Measurements from ENCODE around the gene ZFHX3. TPM values are rescaled to one million over a fixed set of nuclear protein-coding genes. Genes with fewer than 3 reads are reported as not detected.

The ZFHX3 gene
- total and polyA plus RNA-seq, 2 donors (not counting 1 experiment from before 2014, with no cell fraction given), result 0.54 to 6.6 TPM

GRCh38 chr16:73037845-73038570 lies 9.9 kb downstream of the ZFHX3 start:
- intact Hi-C loops (cut with micrococcal nuclease), result no loop called here
- 77% methylated on average over 8 of the region's 14 CpGs for WGBS (ENCODE audit: insufficient coverage)
- H4K20me1 ChIP-seq (ENCODE audit: control insufficient read depth, insufficient read depth, low read length, poor library complexity, severe bottlenecking), result no peaks in the 10 kb centered on the region
- H3K9me3 ChIP-seq (ENCODE audit: control extremely low read depth in 1 of 3, control insufficient read depth in 2 of 3, insufficient read depth in 1 of 3, low read length in 2 of 3), result no peaks in the 10 kb centered on the region
- H3K4me3 Mint-ChIP-seq, result no peak overlapping the region
- peaks cover 24% of the 10 kb centered on the region for H3K4me1 Mint-ChIP-seq
- no peak for TF ChIP-seq EZH2 (IDR thresholded peaks at IDR 0.05; ENCODE audit: borderline replicate concordance, insufficient read depth, low read depth, low read length, poor library complexity, severe bottlenecking)
- TF ChIP-seq, protein P1, sequence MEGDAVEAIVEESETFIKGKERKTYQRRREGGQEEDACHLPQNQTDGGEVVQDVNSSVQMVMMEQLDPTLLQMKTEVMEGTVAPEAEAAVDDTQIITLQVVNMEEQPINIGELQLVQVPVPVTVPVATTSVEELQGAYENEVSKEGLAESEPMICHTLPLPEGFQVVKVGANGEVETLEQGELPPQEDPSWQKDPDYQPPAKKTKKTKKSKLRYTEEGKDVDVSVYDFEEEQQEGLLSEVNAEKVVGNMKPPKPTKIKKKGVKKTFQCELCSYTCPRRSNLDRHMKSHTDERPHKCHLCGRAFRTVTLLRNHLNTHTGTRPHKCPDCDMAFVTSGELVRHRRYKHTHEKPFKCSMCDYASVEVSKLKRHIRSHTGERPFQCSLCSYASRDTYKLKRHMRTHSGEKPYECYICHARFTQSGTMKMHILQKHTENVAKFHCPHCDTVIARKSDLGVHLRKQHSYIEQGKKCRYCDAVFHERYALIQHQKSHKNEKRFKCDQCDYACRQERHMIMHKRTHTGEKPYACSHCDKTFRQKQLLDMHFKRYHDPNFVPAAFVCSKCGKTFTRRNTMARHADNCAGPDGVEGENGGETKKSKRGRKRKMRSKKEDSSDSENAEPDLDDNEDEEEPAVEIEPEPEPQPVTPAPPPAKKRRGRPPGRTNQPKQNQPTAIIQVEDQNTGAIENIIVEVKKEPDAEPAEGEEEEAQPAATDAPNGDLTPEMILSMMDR (IDR thresholded peaks at IDR 0.05), result no peak
- ChIA-PET CTCF (interaction anchor here (1.0 kb wide), 1 partner anchor 12 kb away, joined by 3 read pairs; no protein-coding TSS in a partner anchor), POLR2A (interaction anchor here (1.1 kb wide), 1 partner anchor 10 kb away, joined by 3 read pairs; the partner anchor contains the start of gene ZFHX3)
- no peak overlapping the region for H3K4me2 ChIP-seq (replicated peaks; ENCODE audit: low read depth, low read length, poor library complexity, severe bottlenecking)
- no peak for ATAC-seq (ENCODE audit: low read depth)
- H2AFZ ChIP-seq (ENCODE audit: insufficient read depth, low read depth, low read length, poor library complexity, severe bottlenecking), result no peak overlapping the region
- H3K79me2 ChIP-seq (ENCODE audit: control insufficient read depth, insufficient read depth, low read length), result no peaks in the 10 kb centered on the region
- H3K36me3 ChIP-seq (replicated peaks in 1 of 2; ENCODE audit: control extremely low read depth in 1 of 2, control insufficient read depth in 1 of 2, extremely low read depth in 1 of 2, insufficient read depth in 2 of 2, low read length in 1 of 2), result no peaks in the 10 kb centered on the region
- H3K9me3 Mint-ChIP-seq (ENCODE audit: insufficient read depth), result no peaks in the 10 kb centered on the region
- H3K27me3 Mint-ChIP-seq, result peaks cover 18% of the 10 kb centered on the region
- H3K4me1 ChIP-seq (ENCODE audit: control insufficient read depth in 2 of 2, insufficient read depth in 2 of 2, low read length in 2 of 2), result peaks cover 20 to 26% of the 10 kb centered on the region in 2 donors
- no peak overlapping the region for H3K27ac Mint-ChIP-seq
- no peak overlapping the region for H3K27ac ChIP-seq (ENCODE audit: low read length in 2 of 2)
- peaks cover 0 to 10% (median 2%) of the 10 kb centered on the region in 4 experiments for H3K27me3 ChIP-seq (replicated peaks in 1 of 4; ENCODE audit: control extremely low read depth in 1 of 4, control insufficient read depth in 3 of 4, insufficient read depth in 4 of 4, low read length in 3 of 4)
- no peak overlapping the region for H3K4me3 ChIP-seq (ENCODE audit: control extremely low read depth in 1 of 5, extremely low read depth in 1 of 5, insufficient read depth in 1 of 5, low read depth in 2 of 5, low read length in 4 of 5)
- no peak for DNase-seq
- no peak overlapping the region for H3K9ac ChIP-seq (ENCODE audit: low read length)

DNA sequence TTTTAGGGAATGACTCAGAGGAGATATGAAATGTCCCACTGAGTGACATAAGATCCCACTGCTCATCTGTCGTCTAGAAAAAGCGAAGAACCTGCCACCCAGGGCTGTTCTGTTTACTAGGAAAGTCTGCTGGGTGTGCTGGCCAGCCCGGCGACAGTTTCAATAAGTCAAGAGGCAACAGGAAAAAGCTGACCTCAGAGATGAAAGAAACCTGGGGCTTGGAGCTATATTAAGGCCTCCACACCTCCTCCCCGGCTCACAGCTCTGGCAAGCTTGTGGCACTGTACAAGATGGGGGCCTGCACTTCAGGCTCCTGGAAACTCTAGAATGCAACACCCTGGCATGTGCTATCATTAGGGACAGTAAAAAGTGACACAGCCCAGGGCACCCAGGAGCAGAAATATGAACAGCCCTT lies 10.6 kb downstream of the ZFHX3 start:
- POLR2A ChIA-PET, result no interaction called here

More for the DNA sequence above, 10.6 kb downstream of the ZFHX3 start:
- Histone ChIP-seq H3K4me3 (ENCODE audit: control extremely low read depth in 1 of 5, extremely low read depth in 1 of 5, insufficient read depth in 1 of 5, low read depth in 2 of 5, low read length in 4 of 5) (no peak overlapping the region), H3K9ac (ENCODE audit: low read length) (no peak overlapping the region), H3K79me2 (ENCODE audit: control insufficient read depth, insufficient read depth, low read length) (no peaks in the 10 kb centered on the region), H3K4me2 (replicated peaks; ENCODE audit: low read depth, low read length, poor library complexity, severe bottlenecking) (no peak overlapping the region), H3K4me1 (ENCODE audit: control insufficient read depth in 2 of 2, insufficient read depth in 2 of 2, low read length in 2 of 2) (peaks cover 22 to 32% of the 10 kb centered on the region in 2 donors), H3K27ac (ENCODE audit: low read length in 2 of 2) (no peak overlapping the region), H3K9me3 (ENCODE audit: control extremely low read depth in 1 of 3, control insufficient read depth in 2 of 3, insufficient read depth in 1 of 3, low read length in 2 of 3) (no peaks in the 10 kb centered on the region), H3K27me3 (replicated peaks in 1 of 4; ENCODE audit: control extremely low read depth in 1 of 4, control insufficient read depth in 3 of 4, insufficient read depth in 4 of 4, low read length in 3 of 4) (peaks cover 0 to 12% (median 2%) of the 10 kb centered on the region in 4 experiments), H2AFZ (ENCODE audit: insufficient read depth, low read depth, low read length, poor library complexity, severe bottlenecking) (no peak overlapping the region), H3K36me3 (replicated peaks in 1 of 2; ENCODE audit: control extremely low read depth in 1 of 2, control insufficient read depth in 1 of 2, extremely low read depth in 1 of 2, insufficient read depth in 2 of 2, low read length in 1 of 2) (no peaks in the 10 kb centered on the region), H4K20me1 (ENCODE audit: control insufficient read depth, insufficient read depth, low read length, poor library complexity, severe bottlenecking) (no peaks in the 10 kb centered on the region)
- no peak overlapping the region for H3K4me3 Mint-ChIP-seq
- no peaks in the 10 kb centered on the region for H3K9me3 Mint-ChIP-seq (ENCODE audit: insufficient read depth)
- no peak overlapping the region for H3K27ac Mint-ChIP-seq
- WGBS (ENCODE audit: insufficient coverage), result 37% methylated on average over 5 of the region's 5 CpGs
- intact Hi-C loops (cut with micrococcal nuclease), result no loop called here
- H3K27me3 Mint-ChIP-seq, result peaks cover 21% of the 10 kb centered on the region
- H3K4me1 Mint-ChIP-seq, result peaks cover 29% of the 10 kb centered on the region
- CTCF ChIA-PET, result interaction anchor here (1.0 kb wide), 1 partner anchor 13 kb away, joined by 3 read pairs; no protein-coding TSS in a partner anchor
- no peak for ATAC-seq (ENCODE audit: low read depth)
- TF ChIP-seq EZH2 (IDR thresholded peaks at IDR 0.05; ENCODE audit: borderline replicate concordance, insufficient read depth, low read depth, low read length, poor library complexity, severe bottlenecking), result no peak
- TF ChIP-seq, protein P1 (IDR thresholded peaks at IDR 0.05), result no peak
- DNase-seq, result no peak

Data from B cell (primary cell).